ENCODE results near the gene RSPH6A. TPM values are rescaled to one million over a fixed set of nuclear protein-coding genes. Genes with fewer than 3 reads are reported as not detected.

Gene RSPH6A
- total and polyA plus RNA-seq, 12 donors: 0.09 to 0.15 TPM; not detected in 10

GRCh38 chr19:45817010-45817724 is 2.1 kb upstream of the RSPH6A start:
- DNase-seq (peak; percentile 94), ATAC-seq (peak; percentile 79 to 94 (median 90))
- H3K4me1 ChIP-seq: peaks cover 0 to 31% (median 22%) of the 10 kb centered on the region in 9 donors
- H3K27ac ChIP-seq: peak overlapping the region in 2 of 10 donors; percentile 32 to 44
- intact Hi-C loops (cut with DNase I): loop anchor here in 4 of 10 donors (5.0 to 10.0 kb wide), 4 partner anchors 60 to 200 kb away; partner anchors contain the start of gene IRF2BP1 (in 1 of the 4)
- no peaks in the 10 kb centered on the region for H3K9me3 ChIP-seq
- TF ChIP-seq CTCF (IDR thresholded peaks at IDR 0.05): peak; percentile 94 to 99 (median 98)
- no peak overlapping the region for H3K4me3 ChIP-seq
- WGBS, 2 donors: 24% methylated on average over 24 of the region's 24 CpGs
- peaks cover 0 to 28% (median 0%) of the 10 kb centered on the region in 9 donors for H3K36me3 ChIP-seq
- peaks cover 0 to 36% (median 0%) of the 10 kb centered on the region in 7 donors for H3K27me3 ChIP-seq

- no peak for TF ChIP-seq CTCF (IDR thresholded peaks at IDR 0.05)
- H3K4me3 ChIP-seq: peak overlapping the region in 8 of 10 donors; percentile 39 to 58 (median 54)
- peak overlapping the region in 4 of 10 donors; percentile 32 to 68 (median 45) for H3K27ac ChIP-seq
These were observed 1.3 kb upstream of the RSPH6A start for GRCh38 chr19:45816236-45817009.

DNA sequence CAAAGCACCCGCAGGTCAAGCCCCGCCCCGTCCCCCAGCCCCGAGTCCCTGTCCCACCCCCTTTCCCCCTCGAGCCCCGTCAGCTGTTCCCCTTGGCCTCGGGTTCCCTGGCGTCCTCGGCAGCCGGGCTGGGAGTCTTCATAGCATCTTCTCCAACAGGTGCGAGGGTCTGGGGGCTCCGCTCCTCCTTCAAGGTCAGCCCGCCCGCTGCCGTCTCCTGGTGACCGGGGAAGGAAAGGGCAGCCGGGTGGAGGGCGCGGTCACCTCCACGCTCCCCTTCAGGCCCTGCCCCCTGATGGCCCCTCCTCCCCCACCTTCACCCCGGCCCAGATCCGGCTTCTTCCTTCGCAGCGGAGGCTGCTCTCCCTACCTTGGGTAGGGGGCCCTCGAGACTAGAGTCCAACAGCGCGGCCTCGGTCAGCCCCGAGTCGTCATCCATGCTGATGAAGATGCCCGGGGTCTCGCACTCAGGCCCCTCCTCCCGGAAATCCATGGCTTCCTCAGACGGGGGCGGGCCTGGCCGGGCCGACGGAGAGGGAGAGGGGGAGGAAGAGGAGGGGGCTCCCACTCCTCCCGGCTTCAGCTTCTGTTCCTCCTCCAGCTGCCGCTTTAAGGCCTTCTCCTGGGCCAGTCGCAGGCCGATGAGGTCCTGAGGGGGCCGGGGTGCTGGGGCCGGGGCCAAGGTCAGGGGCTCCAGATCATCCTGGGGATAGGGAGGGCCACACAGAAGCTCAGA is 541 bp upstream of the RSPH6A start:
- WGBS, 2 donors: 7 to 9% methylated on average over 38 to 44 of the region's 44 CpGs
- no peak for TF ChIP-seq CTCF (IDR thresholded peaks at IDR 0.05)
- Histone ChIP-seq H3K36me3 (peaks cover 0 to 15% (median 0%) of the 10 kb centered on the region in 9 donors), H3K4me1 (peaks cover 0 to 31% (median 22%) of the 10 kb centered on the region in 9 donors), H3K27ac (peak overlapping the region in 5 of 10 donors; percentile 25 to 68 (median 46)), H3K27me3 (peaks cover 0 to 39% (median 0%) of the 10 kb centered on the region in 7 donors), H3K9me3 (no peaks in the 10 kb centered on the region), H3K4me3 (peak overlapping the region; percentile 12 to 58 (median 50))
- intact Hi-C loops (cut with DNase I): loop anchor here in 4 of 10 donors (5.0 to 10.0 kb wide), 4 partner anchors 62 to 202 kb away; partner anchors contain the start of gene IRF2BP1 (in 1 of the 4)
- DNase-seq (peak in 1 of 2 donors; percentile 36), ATAC-seq (peak; percentile 10 to 54 (median 24))

More at GRCh38 chr19:45816236-45817009, 1.3 kb upstream of the RSPH6A start:
- DNase-seq (no peak), ATAC-seq (peak in 7 of 8 donors; percentile 5 to 36 (median 8))
- no peaks in the 10 kb centered on the region for H3K9me3 ChIP-seq
- H3K4me1 ChIP-seq: peaks cover 0 to 31% (median 22%) of the 10 kb centered on the region in 9 donors
- intact Hi-C loops (cut with DNase I): loop anchor here in 4 of 10 donors (5.0 to 10.0 kb wide), 4 partner anchors 61 to 201 kb away; partner anchors contain the start of gene IRF2BP1 (in 1 of the 4)
- H3K27me3 ChIP-seq: peaks cover 0 to 36% (median 0%) of the 10 kb centered on the region in 7 donors
- 67 to 70% methylated on average over 16 to 18 of the region's 18 CpGs for WGBS, 2 donors
- H3K36me3 ChIP-seq: peaks cover 0 to 22% (median 0%) of the 10 kb centered on the region in 9 donors
